ENCODE measurements around the gene NUP50. TPM values are rescaled to one million over a fixed set of nuclear protein-coding genes. Genes with fewer than 3 reads are reported as not detected.

The NUP50 gene
- total RNA-seq, 1 experiment from 2014 or later, result 134 TPM

GRCh38 chr22:45125188-45125587 lies 38.5 kb upstream of the NUP50 start:
- no peak for DNase-seq
- no peak overlapping the region for H3K27ac ChIP-seq (ENCODE audit: insufficient read length, low read depth, low read length)
- H2BK5ac ChIP-seq (ENCODE audit: insufficient read length, low read length), result no peak overlapping the region
- Mint-ChIP-seq H3K9me3 (peaks cover 0 to 7% of the 10 kb centered on the region in 2 experiments; a peak in 3 of 5 replicates), H3K4me1 (peaks cover 20 to 23% of the 10 kb centered on the region in 2 experiments), H3K27ac (peak overlapping the region in 2 of 3 experiments; percentile 5 to 80; a peak in 2 of 7 replicates), H3K36me3 (ENCODE audit: insufficient read depth in 1 of 3, low read depth in 3 of 3) (peaks cover 0 to 5% (median 0%) of the 10 kb centered on the region in 3 experiments; a peak in 2 of 7 replicates), H3K4me3 (peak overlapping the region in 1 of 2 experiments; percentile 26; a peak in 1 of 5 replicates), H3K27me3 (ENCODE audit: low read depth) (peaks cover 18% of the 10 kb centered on the region)
- H3K14ac ChIP-seq (ENCODE audit: insufficient read depth, low read length), result no peak overlapping the region
- H3K23me2 ChIP-seq (ENCODE audit: insufficient read length, low read depth, low read length, poor library complexity, severe bottlenecking), result no peaks in the 10 kb centered on the region
- TF ChIP-seq CTCF (conservative IDR thresholded peaks at IDR 0.05), result no peak
- no peaks in the 10 kb centered on the region for H3K79me1 ChIP-seq (ENCODE audit: insufficient read depth, low read depth, low read length, poor library complexity, severe bottlenecking)
- no peak overlapping the region for H4K91ac ChIP-seq (ENCODE audit: insufficient read length, low read depth, low read length)
- no peak overlapping the region for H3K4ac ChIP-seq (ENCODE audit: low read depth, low read length)
- H3K27me3 ChIP-seq (ENCODE audit: insufficient read depth, low read length), result no peaks in the 10 kb centered on the region
- H4K20me1 ChIP-seq (ENCODE audit: control insufficient read depth, insufficient read depth, insufficient read length), result no peaks in the 10 kb centered on the region
- no peak overlapping the region for H3K18ac ChIP-seq (ENCODE audit: insufficient read length, low read depth, low read length)
- no peak overlapping the region for H3K4me2 ChIP-seq (ENCODE audit: insufficient read depth, insufficient read length, low read length)
- H3T11ph ChIP-seq (ENCODE audit: low read length), result no peak overlapping the region
- no peaks in the 10 kb centered on the region; the same call in 1 of the 2 replicates for H3K4me1 ChIP-seq (ENCODE audit: insufficient read depth, low read length)
- no peak overlapping the region for H4K8ac ChIP-seq (replicated peaks; ENCODE audit: insufficient read length, low read depth, low read length)
- no peak overlapping the region for H2BK120ac ChIP-seq (ENCODE audit: low read depth, low read length, poor library complexity, severe bottlenecking)
- no peak overlapping the region for H2BK15ac ChIP-seq (ENCODE audit: low read depth, low read length)
- H3K79me2 ChIP-seq (ENCODE audit: insufficient read depth, low read length), result no peaks in the 10 kb centered on the region
- H3K9me3 ChIP-seq (ENCODE audit: control insufficient read depth, low read depth, low read length), result no peaks in the 10 kb centered on the region
- H3K56ac ChIP-seq (ENCODE audit: insufficient read length, low read depth, low read length), result no peak overlapping the region
- no peak overlapping the region for H2BK12ac ChIP-seq (ENCODE audit: insufficient read length, low read depth, low read length)
- H2BK20ac ChIP-seq (ENCODE audit: low read depth, low read length, poor library complexity, severe bottlenecking), result no peak overlapping the region
- no peak overlapping the region for H3K23ac ChIP-seq (ENCODE audit: insufficient read length, low read depth, low read length)
- H2AK5ac ChIP-seq (ENCODE audit: insufficient read length, low read length), result no peak overlapping the region
- H3K9ac ChIP-seq (ENCODE audit: extremely low read depth, insufficient read length, low read length), result no peak overlapping the region
- H4K5ac ChIP-seq (ENCODE audit: insufficient read length, low read depth, low read length), result no peak overlapping the region
- no CpG with 5 or more reads among the region's 8 CpGs for WGBS (ENCODE audit: extremely low coverage, insufficient read length, low lambda C conversion rate)
- no peak overlapping the region for H2AFZ ChIP-seq (ENCODE audit: low read length)
